ENCODE data around the gene EPS8L2. TPM values are rescaled to one million over a fixed set of nuclear protein-coding genes. Genes with fewer than 3 reads are reported as not detected.
"Not testable (repeated sequence)": the region's sequence is repeated elsewhere in the genome, so short reads cannot be mapped to it uniquely, and the experiment has no call there.

Gene EPS8L2
- polyA plus RNA-seq, 1 donor: 260 TPM

- H3K36me3 ChIP-seq (ENCODE audit: control insufficient read depth, insufficient read depth, low read length); H3K9me3 ChIP-seq (ENCODE audit: control insufficient read depth, low read depth, low read length); DNase-seq; H3K4me3 ChIP-seq (ENCODE audit: low read length); H3K4me1 ChIP-seq (ENCODE audit: control insufficient read depth, insufficient read depth, low read length); H3K27ac ChIP-seq (ENCODE audit: low read length); H3K27me3 ChIP-seq (ENCODE audit: control insufficient read depth, insufficient read depth, low read length): not testable (repeated sequence)
- 66% methylated on average over 3 of the region's 10 CpGs for WGBS (ENCODE audit: insufficient coverage, low lambda C conversion rate)
Observed at GRCh38 chr11:737899-738298, 31.9 kb downstream of the EPS8L2 start.

- no peak overlapping the region for H3K27ac ChIP-seq (ENCODE audit: low read length)
- H3K36me3 ChIP-seq (ENCODE audit: control insufficient read depth, insufficient read depth, low read length): no peaks in the 10 kb centered on the region
- no peak for DNase-seq
- WGBS (ENCODE audit: insufficient coverage, low lambda C conversion rate): no CpG with 5 or more reads among the region's 3 CpGs
- H3K9me3 ChIP-seq (ENCODE audit: control insufficient read depth, low read depth, low read length): no peaks in the 10 kb centered on the region
- H3K4me1 ChIP-seq (ENCODE audit: control insufficient read depth, insufficient read depth, low read length): peaks cover 12% of the 10 kb centered on the region
- H3K27me3 ChIP-seq (ENCODE audit: control insufficient read depth, insufficient read depth, low read length): peaks cover 4% of the 10 kb centered on the region
- no peak overlapping the region for H3K4me3 ChIP-seq (ENCODE audit: low read length)
Observed at GRCh38 chr11:742156-742546, 36.1 kb downstream of the EPS8L2 start.

GRCh38 chr11:742571-743201, 36.7 kb downstream of the EPS8L2 start:
- Histone ChIP-seq H3K4me1 (ENCODE audit: control insufficient read depth, insufficient read depth, low read length) (peaks cover 8% of the 10 kb centered on the region), H3K27me3 (ENCODE audit: control insufficient read depth, insufficient read depth, low read length) (no peaks in the 10 kb centered on the region), H3K27ac (ENCODE audit: low read length) (no peak overlapping the region), H3K9me3 (ENCODE audit: control insufficient read depth, low read depth, low read length) (no peaks in the 10 kb centered on the region), H3K4me3 (ENCODE audit: low read length) (no peak overlapping the region), H3K36me3 (ENCODE audit: control insufficient read depth, insufficient read depth, low read length) (no peaks in the 10 kb centered on the region)
- no CpG with 5 or more reads among the region's 4 CpGs for WGBS (ENCODE audit: insufficient coverage, low lambda C conversion rate)
- DNase-seq: no peak

- Histone ChIP-seq H3K27me3 (ENCODE audit: control insufficient read depth, insufficient read depth, low read length) (no peaks in the 10 kb centered on the region), H3K27ac (ENCODE audit: low read length) (no peak overlapping the region), H3K4me1 (ENCODE audit: control insufficient read depth, insufficient read depth, low read length) (peaks cover 16% of the 10 kb centered on the region), H3K36me3 (ENCODE audit: control insufficient read depth, insufficient read depth, low read length) (no peaks in the 10 kb centered on the region), H3K4me3 (ENCODE audit: low read length) (no peak overlapping the region), H3K9me3 (ENCODE audit: control insufficient read depth, low read depth, low read length) (no peaks in the 10 kb centered on the region)
- no CpG with 5 or more reads among the region's 1 CpG for WGBS (ENCODE audit: insufficient coverage, low lambda C conversion rate)
- DNase-seq: no peak
Observed at GRCh38 chr11:745428-745827, 39.4 kb downstream of the EPS8L2 start.

GRCh38 chr11:746289-747157, 40.5 kb downstream of the EPS8L2 start:
- Histone ChIP-seq H3K27me3 (ENCODE audit: control insufficient read depth, insufficient read depth, low read length) (no peaks in the 10 kb centered on the region), H3K36me3 (ENCODE audit: control insufficient read depth, insufficient read depth, low read length) (no peaks in the 10 kb centered on the region), H3K4me3 (ENCODE audit: low read length) (peak overlapping the region; percentile 63), H3K9me3 (ENCODE audit: control insufficient read depth, low read depth, low read length) (no peaks in the 10 kb centered on the region), H3K27ac (ENCODE audit: low read length) (peak overlapping the region; percentile 64), H3K4me1 (ENCODE audit: control insufficient read depth, insufficient read depth, low read length) (peaks cover 16% of the 10 kb centered on the region)
- no CpG with 5 or more reads among the region's 46 CpGs for WGBS (ENCODE audit: insufficient coverage, low lambda C conversion rate)
- no peak for DNase-seq

GRCh38 chr11:747158-748006, 41.4 kb downstream of the EPS8L2 start, which contains the start of gene TALDO1:
Gene TALDO1, plus strand, starts transcription at chr11:747464. Its CDS starts 18 bp downstream, at chr11:747482.
- Histone ChIP-seq H3K9me3 (ENCODE audit: control insufficient read depth, low read depth, low read length) (no peaks in the 10 kb centered on the region), H3K4me1 (ENCODE audit: control insufficient read depth, insufficient read depth, low read length) (peaks cover 16% of the 10 kb centered on the region)
- WGBS (ENCODE audit: insufficient coverage, low lambda C conversion rate): no CpG with 5 or more reads among the region's 112 CpGs

GRCh38 chr11:748007-748359, 42.0 kb downstream of the EPS8L2 start:
- Histone ChIP-seq H3K27ac (ENCODE audit: low read length) (no peak overlapping the region), H3K9me3 (ENCODE audit: control insufficient read depth, low read depth, low read length) (no peaks in the 10 kb centered on the region), H3K4me3 (ENCODE audit: low read length) (peak overlapping the region; percentile 62), H3K4me1 (ENCODE audit: control insufficient read depth, insufficient read depth, low read length) (peaks cover 16% of the 10 kb centered on the region), H3K36me3 (ENCODE audit: control insufficient read depth, insufficient read depth, low read length) (peaks cover 3% of the 10 kb centered on the region), H3K27me3 (ENCODE audit: control insufficient read depth, insufficient read depth, low read length) (no peaks in the 10 kb centered on the region)
- no peak for DNase-seq
- no CpG with 5 or more reads among the region's 18 CpGs for WGBS (ENCODE audit: insufficient coverage, low lambda C conversion rate)

More at GRCh38 chr11:747158-748006, 41.4 kb downstream of the EPS8L2 start, which contains the start of gene TALDO1:
- H3K27me3 ChIP-seq (ENCODE audit: control insufficient read depth, insufficient read depth, low read length): no peaks in the 10 kb centered on the region
- peaks cover under 1% of the 10 kb centered on the region for H3K36me3 ChIP-seq (ENCODE audit: control insufficient read depth, insufficient read depth, low read length)
- peak within 1 kb of the TSS; percentile 64 for H3K27ac ChIP-seq (ENCODE audit: low read length)
- H3K4me3 ChIP-seq (ENCODE audit: low read length): peak within 1 kb of the TSS; percentile 63
- DNase-seq: peak; percentile 87 to 92

GRCh38 chr11:749731-750130, 43.7 kb downstream of the EPS8L2 start:
- WGBS (ENCODE audit: insufficient coverage, low lambda C conversion rate): no CpG with 5 or more reads among the region's 2 CpGs
- Histone ChIP-seq H3K4me3 (ENCODE audit: low read length) (no peak overlapping the region), H3K9me3 (ENCODE audit: control insufficient read depth, low read depth, low read length) (no peaks in the 10 kb centered on the region), H3K4me1 (ENCODE audit: control insufficient read depth, insufficient read depth, low read length) (peaks cover 16% of the 10 kb centered on the region), H3K27me3 (ENCODE audit: control insufficient read depth, insufficient read depth, low read length) (no peaks in the 10 kb centered on the region), H3K36me3 (ENCODE audit: control insufficient read depth, insufficient read depth, low read length) (peaks cover 3% of the 10 kb centered on the region), H3K27ac (ENCODE audit: low read length) (no peak overlapping the region)
- DNase-seq: no peak

GRCh38 chr11:760236-760635, 54.2 kb downstream of the EPS8L2 start:
- Histone ChIP-seq H3K9me3 (ENCODE audit: control insufficient read depth, low read depth, low read length) (no peaks in the 10 kb centered on the region), H3K36me3 (ENCODE audit: control insufficient read depth, insufficient read depth, low read length) (peaks cover 79% of the 10 kb centered on the region)

GRCh38 chr11:761526-762108, 55.6 kb downstream of the EPS8L2 start:
- peaks cover 14% of the 10 kb centered on the region for H3K4me1 ChIP-seq (ENCODE audit: control insufficient read depth, insufficient read depth, low read length)
- no peaks in the 10 kb centered on the region for H3K9me3 ChIP-seq (ENCODE audit: control insufficient read depth, low read depth, low read length)
- DNase-seq: no peak
- H3K27ac ChIP-seq (ENCODE audit: low read length): no peak overlapping the region
- whole genome bisulfite sequencing (ENCODE audit: insufficient coverage, low lambda C conversion rate): 100% methylated on average over 3 of the region's 8 CpGs
- H3K36me3 ChIP-seq (ENCODE audit: control insufficient read depth, insufficient read depth, low read length): peaks cover 78% of the 10 kb centered on the region
- H3K27me3 ChIP-seq (ENCODE audit: control insufficient read depth, insufficient read depth, low read length): no peaks in the 10 kb centered on the region
- no peak overlapping the region for H3K4me3 ChIP-seq (ENCODE audit: low read length)

More at GRCh38 chr11:760236-760635, 54.2 kb downstream of the EPS8L2 start:
- Histone ChIP-seq H3K27ac (ENCODE audit: low read length) (no peak overlapping the region), H3K4me1 (ENCODE audit: control insufficient read depth, insufficient read depth, low read length) (peaks cover 14% of the 10 kb centered on the region), H3K4me3 (ENCODE audit: low read length) (no peak overlapping the region), H3K27me3 (ENCODE audit: control insufficient read depth, insufficient read depth, low read length) (no peaks in the 10 kb centered on the region)
- no peak for DNase-seq

Measured in large intestine (tissue), 3 donors.